Measurements from ENCODE around the gene DHFR2.
"Not testable (repeated sequence)": the region's sequence is repeated elsewhere in the genome, so short reads cannot be mapped to it uniquely, and the experiment has no call there.

The DHFR2 gene

GRCh38 chr3:94062513-94063404 lies at the start of gene DHFR2, which contains the start of gene NSUN3:
Gene DHFR2 (minus strand): TSS chr3:94062916. CDS start chr3:94061511, 1,405 bp downstream.
Gene NSUN3 (plus strand): TSS chr3:94063061. CDS start chr3:94063127, 66 bp downstream.
- DNase-seq: peak; percentile 93

GRCh38 chr3:94110854-94111253 lies 48.1 kb upstream of the DHFR2 start:
- DNase-seq: no peak

- not testable (repeated sequence) for DNase-seq
These were observed 47.5 kb upstream of the DHFR2 start for GRCh38 chr3:94110232-94110631.

- no peak for DNase-seq
These were observed 43.6 kb upstream of the DHFR2 start for GRCh38 chr3:94106268-94106667.

- no peak for DNase-seq
These were observed 39.1 kb upstream of the DHFR2 start for GRCh38 chr3:94101860-94102259.

GRCh38 chr3:94099311-94099710 lies 36.6 kb upstream of the DHFR2 start:
- DNase-seq: no peak

GRCh38 chr3:94098452-94098851 lies 35.7 kb upstream of the DHFR2 start:
- DNase-seq: no peak

GRCh38 chr3:94095111-94095510 lies 32.4 kb upstream of the DHFR2 start:
- no peak for DNase-seq

GRCh38 chr3:94093151-94093550 lies 30.4 kb upstream of the DHFR2 start:
- DNase-seq: no peak

- no peak for DNase-seq
These were observed 29.4 kb upstream of the DHFR2 start for GRCh38 chr3:94092086-94092485.

GRCh38 chr3:94089126-94089525 lies 26.4 kb upstream of the DHFR2 start:
- DNase-seq: no peak

- no peak for DNase-seq
These were observed 20.5 kb upstream of the DHFR2 start for GRCh38 chr3:94083261-94083660.

GRCh38 chr3:94082391-94082937 lies 19.7 kb upstream of the DHFR2 start:
- no peak for DNase-seq

- no peak for DNase-seq
These were observed 19.2 kb upstream of the DHFR2 start for GRCh38 chr3:94081884-94082283.

- not testable (repeated sequence) for DNase-seq
These were observed 17.8 kb upstream of the DHFR2 start for GRCh38 chr3:94080552-94080951.

- DNase-seq: no peak
These were observed 13.3 kb upstream of the DHFR2 start for GRCh38 chr3:94076055-94076454.

- DNase-seq: no peak
These were observed 9.1 kb upstream of the DHFR2 start for GRCh38 chr3:94071713-94072284.

- DNase-seq: no peak
These were observed 7.7 kb upstream of the DHFR2 start for GRCh38 chr3:94070341-94070911.

- DNase-seq: no peak
These were observed 6.6 kb upstream of the DHFR2 start for GRCh38 chr3:94069194-94069813.

- DNase-seq: no peak
These were observed 4.1 kb upstream of the DHFR2 start for GRCh38 chr3:94066506-94067500.

- no peak for DNase-seq
These were observed 3.2 kb upstream of the DHFR2 start for GRCh38 chr3:94065819-94066480.
